Measurements from ENCODE around the gene KLF5.

KLF5 gene

GRCh38 chr13:73060251-73061160 lies 1.7 kb downstream of the KLF5 start:
- DNase-seq = no peak

- DNase-seq = no peak
Measured at GRCh38 chr13:73061473-73061872, 2.7 kb downstream of the KLF5 start.

- no peak for DNase-seq
Measured at GRCh38 chr13:73061876-73062275, 3.1 kb downstream of the KLF5 start.

- DNase-seq = no peak
Measured at GRCh38 chr13:73062468-73062867, 3.7 kb downstream of the KLF5 start.

- DNase-seq = no peak
Measured at GRCh38 chr13:73063166-73063565, 4.4 kb downstream of the KLF5 start.

GRCh38 chr13:73065036-73065435 lies 6.2 kb downstream of the KLF5 start:
- DNase-seq = no peak

- no peak for DNase-seq
Measured at GRCh38 chr13:73065665-73066340, 7.0 kb downstream of the KLF5 start.

GRCh38 chr13:73069206-73069805 lies 10.5 kb downstream of the KLF5 start:
- no peak for DNase-seq

GRCh38 chr13:73070451-73071098 lies 11.8 kb downstream of the KLF5 start:
- DNase-seq = no peak

GRCh38 chr13:73072239-73072900 lies 13.6 kb downstream of the KLF5 start:
- no peak for DNase-seq

- DNase-seq = no peak
Measured at GRCh38 chr13:73073050-73073449, 14.2 kb downstream of the KLF5 start.

GRCh38 chr13:73074014-73074413 lies 15.2 kb downstream of the KLF5 start:
- DNase-seq = no peak

GRCh38 chr13:73074926-73075325 lies 16.1 kb downstream of the KLF5 start:
- DNase-seq = no peak

- no peak for DNase-seq
Measured at GRCh38 chr13:73075546-73075945, 16.7 kb downstream of the KLF5 start.

- no peak for DNase-seq
Measured at GRCh38 chr13:73075954-73076353, 17.1 kb downstream of the KLF5 start.

- DNase-seq = no peak
Measured at GRCh38 chr13:73077865-73078264, 19.1 kb downstream of the KLF5 start.

GRCh38 chr13:73079359-73079758 lies 20.6 kb downstream of the KLF5 start:
- no peak for DNase-seq

GRCh38 chr13:73081256-73081915 lies 22.6 kb downstream of the KLF5 start:
- DNase-seq = no peak

GRCh38 chr13:73082471-73082870 lies 23.7 kb downstream of the KLF5 start:
- DNase-seq = no peak

GRCh38 chr13:73082895-73083294 lies 24.1 kb downstream of the KLF5 start:
- DNase-seq = no peak

- no peak for DNase-seq
Measured at GRCh38 chr13:73088332-73088935, 29.6 kb downstream of the KLF5 start.

GRCh38 chr13:73089213-73089612 lies 30.4 kb downstream of the KLF5 start:
- no peak for DNase-seq
